ENCODE results near the gene ARL3. TPM values are rescaled to one million over a fixed set of nuclear protein-coding genes. Genes with fewer than 3 reads are reported as not detected.
A peak's percentile ranks its signal among the peaks of the same experiment; 100 is the strongest.

Gene ARL3
- total and polyA plus RNA-seq, 7 donors: 2.8 to 6.5 (median 3.4) TPM

DNA sequence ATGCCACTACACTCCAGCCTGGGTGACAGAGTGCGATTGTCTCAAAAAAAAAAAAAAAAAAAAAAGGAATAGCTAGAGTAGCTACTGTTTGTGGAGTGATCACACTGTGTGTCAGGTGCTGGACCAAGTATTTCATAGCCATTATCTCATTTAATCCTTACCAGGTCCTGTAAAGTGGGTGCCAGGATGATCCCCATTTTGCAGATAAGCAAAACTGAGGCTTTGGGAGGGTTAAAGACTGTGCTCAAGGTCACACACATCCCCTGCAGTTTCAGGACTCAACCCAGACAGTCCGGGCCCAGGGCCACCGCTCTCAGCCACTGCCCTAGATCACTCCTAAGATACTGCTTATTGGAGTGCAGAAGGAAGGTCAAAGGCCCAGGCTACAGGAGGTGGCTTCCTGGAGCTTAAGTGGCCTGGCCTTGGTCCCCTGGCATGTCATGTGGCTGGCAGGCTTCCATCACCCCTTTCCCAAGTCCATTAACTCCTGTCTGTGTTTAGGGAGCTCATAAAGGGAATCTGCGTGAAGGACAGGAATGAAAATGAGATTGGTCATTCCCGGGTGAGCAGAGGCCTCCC, 17.1 kb upstream of the ARL3 start:
- peaks cover 4 to 55% of the 10 kb centered on the region in 2 donors for H3K36me3 ChIP-seq (ENCODE audit: insufficient read depth in 1 of 2, low read depth in 1 of 2)
- WGBS, 3 donors: 79 to 82% (median 80%) methylated on average over 5 of the region's 5 CpGs
- no peak overlapping the region for H3K4me3 ChIP-seq
- DNase-seq: no peak
- no peaks in the 10 kb centered on the region for H3K27me3 ChIP-seq (ENCODE audit: insufficient read depth in 3 of 3, low read length in 2 of 3)
- no peaks in the 10 kb centered on the region for H3K9me3 ChIP-seq
- intact Hi-C loops (cut with DNase I): loop anchor here in 1 of 2 donors (5.0 kb wide), 1 partner anchor 81 kb away; no protein-coding TSS in a partner anchor
- H3K4me1 ChIP-seq: no peaks in the 10 kb centered on the region
- ATAC-seq: no peak
- TF ChIP-seq, protein P1, sequence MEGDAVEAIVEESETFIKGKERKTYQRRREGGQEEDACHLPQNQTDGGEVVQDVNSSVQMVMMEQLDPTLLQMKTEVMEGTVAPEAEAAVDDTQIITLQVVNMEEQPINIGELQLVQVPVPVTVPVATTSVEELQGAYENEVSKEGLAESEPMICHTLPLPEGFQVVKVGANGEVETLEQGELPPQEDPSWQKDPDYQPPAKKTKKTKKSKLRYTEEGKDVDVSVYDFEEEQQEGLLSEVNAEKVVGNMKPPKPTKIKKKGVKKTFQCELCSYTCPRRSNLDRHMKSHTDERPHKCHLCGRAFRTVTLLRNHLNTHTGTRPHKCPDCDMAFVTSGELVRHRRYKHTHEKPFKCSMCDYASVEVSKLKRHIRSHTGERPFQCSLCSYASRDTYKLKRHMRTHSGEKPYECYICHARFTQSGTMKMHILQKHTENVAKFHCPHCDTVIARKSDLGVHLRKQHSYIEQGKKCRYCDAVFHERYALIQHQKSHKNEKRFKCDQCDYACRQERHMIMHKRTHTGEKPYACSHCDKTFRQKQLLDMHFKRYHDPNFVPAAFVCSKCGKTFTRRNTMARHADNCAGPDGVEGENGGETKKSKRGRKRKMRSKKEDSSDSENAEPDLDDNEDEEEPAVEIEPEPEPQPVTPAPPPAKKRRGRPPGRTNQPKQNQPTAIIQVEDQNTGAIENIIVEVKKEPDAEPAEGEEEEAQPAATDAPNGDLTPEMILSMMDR (IDR thresholded peaks at IDR 0.05): no peak
- H3K27ac ChIP-seq: no peak overlapping the region

DNA sequence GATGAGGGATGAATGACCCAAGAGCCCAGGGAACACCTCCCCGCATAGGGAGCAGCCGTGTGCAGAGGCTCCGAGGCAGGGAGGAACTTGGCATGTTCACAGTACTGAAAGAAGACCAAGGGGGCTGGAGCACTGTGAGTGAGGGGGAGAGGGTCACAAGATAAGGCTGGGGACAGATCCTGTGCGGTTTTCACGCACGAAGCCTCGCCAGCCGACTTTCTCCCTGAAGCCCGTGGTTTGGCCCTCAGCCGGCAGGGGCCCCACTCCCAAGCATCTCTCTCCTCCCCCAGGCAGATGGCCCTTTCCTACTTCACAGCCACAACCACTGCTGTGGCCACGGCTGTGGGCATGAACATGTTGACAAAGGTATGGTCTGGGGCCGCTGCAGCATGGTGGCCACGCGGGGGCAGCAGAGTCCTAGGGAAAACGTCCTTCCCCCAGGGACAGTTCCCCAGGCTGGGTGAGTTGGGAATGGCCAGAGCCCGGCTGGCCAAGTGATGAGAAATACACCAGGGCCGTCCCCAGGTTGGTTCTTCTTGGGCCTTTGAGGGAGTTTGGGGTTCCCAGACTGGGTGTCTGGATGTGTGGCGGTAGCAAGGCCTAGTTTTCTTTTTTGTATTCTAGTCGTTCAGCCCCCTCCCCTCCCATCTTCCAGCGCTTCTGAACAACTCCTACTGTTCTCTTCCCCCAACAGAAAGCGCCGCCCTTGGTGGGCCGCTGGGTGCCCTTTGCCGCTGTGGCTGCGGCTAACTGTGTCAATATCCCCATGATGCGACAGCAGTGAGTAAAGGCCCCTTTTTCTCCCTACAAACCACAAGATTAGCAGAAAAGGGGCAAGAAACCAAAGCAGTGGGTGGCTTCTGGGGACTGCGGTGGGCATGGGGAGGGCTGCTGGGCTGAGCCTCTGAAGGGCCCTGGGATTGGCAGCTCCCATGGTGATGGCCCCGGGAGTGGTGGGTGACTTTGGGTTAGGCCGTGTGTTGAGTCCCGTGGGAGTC, 15.1 kb upstream of the ARL3 start:
- Histone ChIP-seq H3K4me3 (no peak overlapping the region), H3K27me3 (ENCODE audit: insufficient read depth in 3 of 3, low read length in 2 of 3) (no peaks in the 10 kb centered on the region), H3K9me3 (no peaks in the 10 kb centered on the region), H3K36me3 (ENCODE audit: insufficient read depth in 1 of 2, low read depth in 1 of 2) (peaks cover 4 to 52% of the 10 kb centered on the region in 2 donors), H3K27ac (no peak overlapping the region), H3K4me1 (no peaks in the 10 kb centered on the region)
- peak; percentile 96 to 99 (median 97) for ATAC-seq
- TF ChIP-seq, protein P1 (IDR thresholded peaks at IDR 0.05): peak; percentile 92
- peak; percentile 90 to 94 for DNase-seq
- 52 to 56% (median 54%) methylated on average over 30 of the region's 30 CpGs for WGBS, 3 donors
- intact Hi-C loops (cut with DNase I): loop anchor here (2.0 to 10.0 kb wide), 5 partner anchors 83 to 343 kb away; no protein-coding TSS in a partner anchor

DNA sequence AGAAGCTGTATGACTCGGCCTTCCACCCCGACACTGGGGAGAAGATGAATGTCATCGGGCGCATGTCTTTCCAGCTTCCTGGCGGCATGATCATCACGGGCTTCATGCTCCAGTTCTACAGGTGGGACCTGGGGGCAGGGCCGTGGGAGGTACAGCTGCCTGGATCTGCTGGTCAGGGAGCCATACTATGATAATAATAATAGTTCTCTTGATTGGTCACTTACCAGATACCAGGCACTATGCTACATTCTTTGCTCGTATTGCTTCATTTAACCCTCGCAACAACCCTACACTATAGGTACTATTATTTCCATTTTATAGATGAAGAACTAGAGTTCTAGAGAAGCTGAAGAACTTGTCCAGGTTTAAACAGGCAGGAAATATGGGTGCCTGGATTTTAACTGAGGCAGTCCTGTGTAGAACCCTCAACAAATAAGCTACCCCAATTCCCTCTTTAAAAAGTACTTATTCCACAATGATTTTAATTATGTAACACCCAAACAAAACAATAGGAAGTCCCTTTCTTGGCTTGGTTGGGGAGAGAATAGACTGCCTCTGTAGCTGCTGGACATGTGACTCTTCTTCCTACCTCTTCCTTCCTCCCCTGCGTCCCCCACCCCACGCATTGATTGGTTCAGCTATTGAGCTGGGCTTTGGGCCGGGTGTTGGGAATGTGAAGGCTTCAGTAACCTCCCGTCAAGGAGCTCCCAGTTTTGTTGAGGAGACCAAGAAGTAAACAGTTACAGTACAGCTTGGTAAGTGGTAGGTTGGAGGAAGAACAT, 13.0 kb upstream of the ARL3 start:
- WGBS, 3 donors: 73 to 77% (median 77%) methylated on average over 13 of the region's 13 CpGs
- Histone ChIP-seq H3K4me1 (no peaks in the 10 kb centered on the region), H3K9me3 (no peaks in the 10 kb centered on the region), H3K27ac (no peak overlapping the region), H3K36me3 (ENCODE audit: insufficient read depth in 1 of 2, low read depth in 1 of 2) (peaks cover 0 to 32% of the 10 kb centered on the region in 2 donors), H3K4me3 (no peak overlapping the region), H3K27me3 (ENCODE audit: insufficient read depth in 3 of 3, low read length in 2 of 3) (no peaks in the 10 kb centered on the region)
- no peak for ATAC-seq
- intact Hi-C loops (cut with DNase I): loop anchor here (2.0 to 10.0 kb wide), 3 partner anchors 174 to 345 kb away; no protein-coding TSS in a partner anchor
- TF ChIP-seq, protein P1 (IDR thresholded peaks at IDR 0.05): no peak
- no peak for DNase-seq

DNA sequence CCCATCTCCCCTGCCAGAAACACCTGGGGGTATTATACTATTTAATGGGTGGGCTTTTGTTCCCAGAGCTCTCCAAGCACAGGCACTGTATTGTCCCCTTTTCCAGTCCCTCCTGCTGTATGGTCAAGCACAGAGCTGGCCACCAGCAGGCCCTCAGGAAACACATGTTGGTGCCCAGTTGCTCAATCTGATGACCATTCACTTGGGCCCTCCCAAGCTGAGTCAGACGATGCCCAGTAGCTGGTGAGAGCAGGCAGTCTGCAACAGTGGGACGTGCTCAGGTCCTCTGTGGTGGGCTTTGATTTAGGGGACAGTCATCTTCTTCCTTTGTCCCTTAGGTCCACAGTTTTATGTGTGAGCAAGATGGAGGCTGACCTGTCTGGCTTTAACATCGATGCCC, 12.1 kb upstream of the ARL3 start:
- peak in 1 of 2 donors; percentile 35 for DNase-seq
- H3K27me3 ChIP-seq (ENCODE audit: insufficient read depth in 3 of 3, low read length in 2 of 3): no peaks in the 10 kb centered on the region
- no peaks in the 10 kb centered on the region for H3K9me3 ChIP-seq
- WGBS, 3 donors: 43 to 67% (median 48%) methylated on average over 3 of the region's 3 CpGs
- TF ChIP-seq, protein P1 (IDR thresholded peaks at IDR 0.05): no peak
- peak; percentile 40 to 68 (median 58) for ATAC-seq
- peaks cover 0 to 29% of the 10 kb centered on the region in 2 donors for H3K36me3 ChIP-seq (ENCODE audit: insufficient read depth in 1 of 2, low read depth in 1 of 2)
- H3K4me3 ChIP-seq: no peak overlapping the region
- no peak overlapping the region for H3K27ac ChIP-seq
- intact Hi-C loops (cut with DNase I): loop anchor here (2.0 to 10.0 kb wide), 3 partner anchors 175 to 346 kb away; no protein-coding TSS in a partner anchor
- H3K4me1 ChIP-seq: no peaks in the 10 kb centered on the region
